NOMO-1 (cell line): ENCODE data around the gene PADI4.
"Not testable (repeated sequence)": the region's sequence is repeated elsewhere in the genome, so short reads cannot be mapped to it uniquely, and the experiment has no call there.

Experiments
- DNase-seq, 2 experiments: peaks; one replicate each; lab custom pipeline; 2025; ENCODE audit not compliant: unreplicated experiment in 2 of 2; lab: John Stamatoyannopoulos, UW

The PADI4 gene

DNA sequence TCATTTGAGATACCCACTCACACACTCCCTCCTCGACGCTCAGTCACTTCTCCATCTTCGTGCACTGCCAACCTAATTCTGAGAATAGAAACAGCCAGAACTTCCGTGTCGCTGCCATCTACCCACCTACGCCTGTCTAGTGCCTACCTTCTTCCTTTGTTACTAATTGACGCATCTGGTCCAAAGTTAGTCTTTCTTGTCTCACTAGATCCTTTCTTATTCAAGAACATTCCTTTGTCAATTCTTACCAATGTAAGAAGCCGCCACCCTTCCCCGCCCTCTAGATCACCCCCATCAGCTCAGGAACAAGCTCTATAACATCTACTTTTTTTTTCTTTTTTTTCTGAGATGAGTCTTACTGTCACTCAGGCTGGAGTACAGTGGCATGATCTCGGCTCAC is 67.7 kb downstream of the PADI4 start:
- no peak for DNase-seq

DNA sequence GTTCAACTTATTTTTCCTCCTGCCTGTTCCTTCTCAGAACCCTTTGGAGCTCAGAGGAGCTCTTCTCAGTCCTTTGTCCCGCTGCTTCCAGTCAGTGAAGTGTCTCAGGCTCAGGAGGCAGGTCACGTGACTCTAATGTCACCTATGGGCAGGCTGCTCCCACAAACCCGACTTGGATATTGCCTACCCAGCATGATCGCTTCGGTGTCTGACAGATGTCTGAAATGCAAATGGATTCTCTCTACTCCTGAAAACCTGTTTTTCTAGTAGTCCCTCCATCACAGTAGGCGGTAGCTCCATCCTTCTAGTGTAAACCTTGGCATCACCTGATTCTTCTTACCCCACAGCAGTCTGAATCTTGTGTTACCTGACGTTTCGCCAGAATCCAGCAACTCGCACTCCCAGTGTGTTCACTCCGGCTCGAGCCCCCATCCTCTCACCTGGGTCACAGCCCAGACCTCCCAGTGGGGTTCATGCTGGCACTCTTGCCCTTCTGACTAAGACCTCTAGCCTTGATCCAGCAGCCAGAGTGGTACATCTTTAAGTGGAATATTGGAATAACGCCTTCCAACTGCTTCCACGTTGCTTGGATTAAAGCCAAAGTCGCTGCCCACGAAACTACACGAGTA is 69.4 kb downstream of the PADI4 start:
- DNase-seq: no peak

GRCh38 chr1:17381161-17381560 is 73.2 kb downstream of the PADI4 start:
- no peak for DNase-seq

- no peak for DNase-seq
Measured at GRCh38 chr1:17392199-17392740, 84.3 kb downstream of the PADI4 start.

DNA sequence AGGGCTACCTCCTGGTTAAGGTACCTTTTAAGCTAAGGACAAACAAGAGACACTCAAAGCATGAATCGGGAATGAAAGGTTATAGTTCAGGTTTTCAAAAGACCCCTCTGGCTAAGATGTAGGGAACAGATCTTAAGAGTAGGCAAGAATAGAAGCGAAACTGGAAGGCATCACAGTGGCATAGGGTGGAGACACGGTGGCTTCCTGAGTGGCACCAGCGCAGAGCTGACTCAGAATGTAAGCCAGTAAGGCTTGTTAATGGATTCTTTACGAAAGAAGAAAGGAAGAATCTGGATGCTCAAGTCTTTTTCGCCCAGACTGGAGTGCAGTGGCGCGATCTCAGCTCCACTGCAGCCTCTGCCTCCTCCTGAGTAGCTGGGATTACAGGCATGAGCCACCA is 85.2 kb downstream of the PADI4 start:
- DNase-seq: peak; percentile 29 to 61

- peak; percentile 17 to 33 for DNase-seq
Measured at GRCh38 chr1:17397910-17398695, 90.1 kb downstream of the PADI4 start.

DNA sequence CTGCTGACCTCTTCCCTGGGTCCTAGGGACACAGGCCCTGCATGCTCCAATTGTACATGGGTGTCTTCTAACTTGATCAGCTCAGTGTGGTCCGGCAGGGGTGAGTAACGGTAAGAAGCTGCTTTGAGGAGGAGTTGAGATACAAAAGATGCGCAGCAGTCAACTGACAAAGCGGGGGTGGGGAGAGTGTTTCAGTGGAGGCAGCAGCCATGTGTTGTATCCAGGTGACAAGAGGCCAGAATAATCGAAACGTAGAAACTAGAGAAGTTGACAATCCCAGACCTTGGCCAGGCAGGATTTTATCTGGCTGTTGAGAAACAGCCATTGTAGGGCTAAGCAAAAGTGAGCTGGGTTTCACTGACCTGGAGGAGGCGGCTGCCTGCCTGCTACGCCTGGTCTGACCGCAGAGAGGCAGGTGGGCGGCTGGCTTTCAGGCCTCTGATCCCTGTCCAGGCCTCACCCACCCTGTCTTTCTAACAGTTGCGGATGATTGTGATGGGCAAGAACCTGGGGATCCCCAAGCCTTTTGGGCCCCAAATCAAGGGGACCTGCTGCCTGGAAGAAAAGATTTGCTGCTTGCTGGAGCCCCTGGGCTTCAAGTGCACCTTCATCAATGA is 92.8 kb downstream of the PADI4 start:
- no peak for DNase-seq

DNA sequence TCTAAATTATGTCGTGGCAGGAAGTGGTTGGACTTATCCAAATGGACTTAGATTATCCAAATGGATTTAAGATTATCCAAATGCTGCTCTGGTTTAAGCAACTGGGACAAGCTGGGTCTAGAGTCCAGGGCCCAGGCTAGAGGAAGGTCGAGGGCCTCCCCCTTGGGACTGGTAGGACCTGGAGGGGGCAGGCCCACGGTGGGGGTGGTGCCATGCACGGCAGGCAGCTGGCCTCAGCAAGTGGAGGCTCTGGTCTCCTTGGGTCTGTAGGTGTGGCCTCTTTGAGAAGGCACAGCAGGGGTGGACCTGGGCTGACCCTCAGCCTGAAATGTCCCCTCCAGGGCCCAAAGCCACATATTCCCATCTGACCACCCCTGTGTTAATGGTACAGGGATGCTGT is 93.8 kb downstream of the PADI4 start:
- DNase-seq: no peak

DNA sequence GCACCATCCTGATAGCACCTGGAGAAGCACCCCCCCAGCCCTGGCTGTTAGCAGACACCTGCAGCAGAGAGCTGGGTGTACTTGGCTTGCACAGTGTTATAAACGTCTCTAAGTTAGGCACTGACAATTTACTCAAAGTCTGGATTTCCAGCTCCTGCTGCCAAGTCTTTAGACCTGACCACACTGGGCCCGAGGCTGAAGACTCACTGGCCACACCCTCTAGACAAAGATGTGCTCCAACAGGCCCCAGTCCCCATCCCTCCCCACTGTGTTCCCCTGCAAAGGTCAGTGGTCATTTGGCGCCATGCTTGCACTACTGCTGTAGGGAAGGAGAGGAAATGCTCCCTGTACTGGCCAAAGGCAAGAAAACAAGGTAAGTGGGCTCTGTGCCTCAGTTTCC is 95.1 kb downstream of the PADI4 start:
- DNase-seq: no peak

GRCh38 chr1:17404034-17404684 is 96.2 kb downstream of the PADI4 start:
- no peak for DNase-seq

- no peak for DNase-seq
Measured at GRCh38 chr1:17404820-17405219, 96.8 kb downstream of the PADI4 start.

GRCh38 chr1:17405898-17406759 is 98.1 kb downstream of the PADI4 start:
- peak; percentile 31 to 54 for DNase-seq

DNA sequence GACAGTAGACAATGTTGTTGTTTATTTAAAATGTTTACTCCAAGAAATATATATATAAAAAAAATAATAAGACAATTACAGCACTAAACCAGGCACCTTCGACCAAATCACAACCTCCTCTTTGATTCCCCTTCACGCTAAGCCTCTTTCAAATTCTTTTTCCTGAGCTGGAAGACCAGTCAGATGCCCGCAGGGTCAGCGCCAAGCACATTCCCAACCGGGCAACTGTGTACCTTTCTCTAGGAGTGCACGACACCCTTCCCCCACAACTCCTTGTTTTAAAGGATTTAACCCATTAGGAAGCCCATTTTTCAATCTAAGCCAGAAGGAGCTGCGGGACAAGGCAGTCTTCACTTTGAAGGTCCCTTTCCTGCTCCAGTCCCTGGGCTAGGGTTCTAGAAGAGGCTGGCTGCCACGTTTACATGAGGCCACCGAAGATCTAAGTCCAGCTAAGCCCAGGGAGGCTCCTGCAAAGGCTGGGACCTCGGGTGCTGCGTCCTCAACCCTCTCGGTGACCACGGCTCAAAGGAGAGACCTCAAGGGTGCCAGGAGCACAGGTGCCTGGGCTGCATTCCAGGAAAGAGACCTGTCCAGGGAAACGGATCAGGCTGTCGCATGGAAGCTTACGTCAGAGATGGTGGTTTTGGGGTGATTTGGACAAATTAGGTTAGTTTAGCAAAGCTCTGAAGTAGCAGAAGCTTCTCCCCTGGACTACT is 98.9 kb downstream of the PADI4 start:
- DNase-seq: not testable (repeated sequence)

DNA sequence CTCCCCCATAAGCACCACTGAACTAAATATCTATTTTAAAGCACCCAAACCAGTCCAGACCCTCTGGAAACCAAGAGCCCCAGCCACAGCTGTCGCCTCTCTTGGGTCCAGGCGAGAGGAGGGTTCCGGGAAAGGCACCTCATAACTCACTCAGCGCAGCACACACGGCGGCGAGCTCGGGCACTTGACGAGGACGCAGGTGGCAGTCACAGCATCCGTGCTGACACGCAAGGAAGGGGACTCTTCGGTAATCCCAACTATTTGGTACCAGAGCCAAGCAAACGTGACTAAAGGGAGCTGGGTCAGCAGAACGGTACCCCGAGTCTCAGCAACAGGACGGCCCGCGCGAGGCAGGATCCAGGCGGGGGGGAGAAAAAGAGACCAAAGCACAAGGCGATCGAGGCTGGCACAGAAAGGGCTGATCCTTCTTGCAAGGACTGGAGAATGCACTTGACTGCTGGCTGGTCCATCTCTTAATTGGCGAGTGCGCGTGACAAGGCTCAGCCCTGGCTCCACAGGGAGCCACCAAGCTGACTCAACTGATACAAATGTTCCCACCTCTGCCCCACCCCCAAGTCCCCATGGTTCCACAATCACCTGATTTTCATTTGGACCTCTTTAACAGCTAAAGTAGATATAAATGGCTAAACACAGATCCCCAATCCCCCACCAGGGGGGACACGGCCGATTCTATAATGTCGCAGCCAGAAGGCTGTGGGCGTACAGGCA is 100.0 kb downstream of the PADI4 start:
- not testable (repeated sequence) for DNase-seq

- DNase-seq: no peak
Measured at GRCh38 chr1:17409391-17409811, 101.4 kb downstream of the PADI4 start.

GRCh38 chr1:17412093-17412870 is 104.3 kb downstream of the PADI4 start:
- DNase-seq: no peak
